GM12891 (cell line): ENCODE results near the gene PALD1.

Experiments used
- POLR2A ChIP-seq: IDR thresholded peaks from 2 replicates; pipeline ENCODE4 v1.6.1; 2011; ENCODE audit warnings: low read depth, low read length, control low read depth
- POLR2AphosphoS5 ChIP-seq: IDR thresholded peaks from 2 replicates; pipeline ENCODE4 v1.6.1; 2011; ENCODE audit warnings: low read depth, low read length, control low read depth
- TAF1 ChIP-seq: IDR thresholded peaks from 2 replicates; pipeline ENCODE4 v1.6.1; 2011; ENCODE audit warnings: low read depth, low read length, control low read depth

DNA sequence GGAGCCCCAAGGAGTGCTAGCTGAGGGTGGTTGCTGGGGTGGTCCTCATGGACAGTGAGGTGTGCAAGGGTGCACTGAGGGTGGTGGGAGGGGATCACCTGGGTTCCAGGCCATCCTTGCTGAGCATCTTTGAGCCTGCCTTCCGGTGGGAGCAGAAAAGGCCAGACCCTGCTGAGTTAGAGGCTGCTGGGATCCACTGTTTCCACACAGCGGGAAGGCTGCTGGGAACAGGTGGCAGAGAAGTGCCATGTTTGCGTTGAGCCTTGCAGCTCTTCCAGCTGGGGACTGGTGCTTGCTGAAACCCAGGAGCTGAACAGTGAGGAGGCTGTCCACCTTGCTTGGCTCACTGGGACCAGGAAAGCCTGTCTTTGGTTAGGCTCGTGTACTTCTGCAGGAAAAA is 89.0 kb downstream of the PALD1 start:
- TF ChIP-seq POLR2A (no peak), POLR2AphosphoS5 (no peak), TAF1 (no peak)
